K562 (cell line): ENCODE measurements around the gene CLSTN2. TPM values are rescaled to one million over a fixed set of nuclear protein-coding genes. Genes with fewer than 3 reads are reported as not detected.

ENCODE experiments used
- CTCFL ChIP-seq: IDR thresholded peaks from 2 replicates; pipeline ENCODE4 v1.6.1; 2011; ENCODE audit warnings: borderline replicate concordance, low read depth, mild to moderate bottlenecking, moderate library complexity, low read length; ENCODE audit not compliant: insufficient read depth, poor library complexity, severe bottlenecking
- FOXP4 ChIP-seq: sonication (generic); formaldehyde crosslinking; IDR thresholded peaks from 2 replicates; pipeline ENCODE4 v1.8.0; 2022; ENCODE audit warnings: mild to moderate bottlenecking, missing genetic modification reagents, borderline replicate concordance
- PHF8 ChIP-seq: fragments of 200-600 bp; sonication (generic); IDR thresholded peaks from 2 replicates; pipeline ENCODE4 v1.6.1; 2012; ENCODE audit warnings: mixed run types, mild to moderate bottlenecking, inconsistent platforms, low read length, moderate library complexity, borderline replicate concordance
- PTBP1 ChIP-seq: fragments of 200-400 bp; formaldehyde crosslinking; IDR thresholded peaks from 2 replicates; pipeline ENCODE4 v1.6.1; 2017; ENCODE audit warnings: low read depth, low read length
- REST ChIP-seq, 2 experiments: fragments of 450-650 bp; formaldehyde crosslinking in 1 of 2; IDR thresholded peaks; 2 replicates each; pipeline versions ENCODE4 v1.4.0 to v1.6.1; 2014 to 2020; ENCODE audit warnings: mild to moderate bottlenecking in 2 of 2, borderline replicate concordance in 1 of 2, low read depth in 1 of 2
- SMC3 ChIP-seq: conservative IDR thresholded peaks from 2 replicates; pipeline ENCODE4 v1.6.1; 2011; ENCODE audit warnings: low read depth, low read length, improper control_type of control experiment; ENCODE audit not compliant: insufficient read depth
- TFE3 ChIP-seq: fragments of 450-650 bp; formaldehyde crosslinking; IDR thresholded peaks from 2 replicates; pipeline ENCODE4 v1.4.0; 2020; ENCODE audit warnings: mild to moderate bottlenecking, mixed read lengths
- ZHX1 ChIP-seq: fragments of 150-350 bp; conservative IDR thresholded peaks from 2 replicates; pipeline ENCODE4 v1.6.1; 2014; ENCODE audit warnings: low read length
- polyA plus RNA-seq, 8 experiments: library from polyadenylated mRNA; depleted of rRNA in 4 of 8; stranded (reverse) in 5 of 8; unstranded in 3 of 8; fragments of >200 nt; fragmentation: Nextera tagmentation in 2 of 8; fragmentation: Illumina TruSeq in 1 of 8; extraction: Ambion mirVana in 2 of 8; extraction: Trizol in 1 of 8; gene quantifications; 2 replicates each; pipeline versions ENCODE4 v1.2.1 to v1.2.3, GENCODE V29; 2011 to 2014; ENCODE audit warnings: inconsistent platforms in 1 of 8, missing spikeins in 1 of 8
- total RNA-seq, 7 experiments: library from RNA; depleted of rRNA in 6 of 7; stranded (reverse); fragments of >200 nt in 6 of 7; fragmentation: Illumina TruSeq in 2 of 7; extraction: Trizol in 2 of 7; gene quantifications; 2 replicates each; pipeline versions ENCODE4 v1.2.1 to v1.2.3, GENCODE V29; 2011 to 2021; ENCODE audit warnings: low replicate concordance in 1 of 7

The CLSTN2 gene
- total and polyA plus RNA-seq, 9 of the 15 experiments (the other 6 are each of a cell fraction or from before 2014, with no cell fraction given), result 0.02 to 0.04 (median 0.04) TPM; not detected in 6

GRCh38 chr3:140129768-140130284 lies 194.8 kb downstream of the CLSTN2 start (continued):
- no peak for TF ChIP-seq REST (IDR thresholded peaks at IDR 0.05; ENCODE audit: borderline replicate concordance)
- no peak for TF ChIP-seq REST (CRISPR knock-in tag; IDR thresholded peaks at IDR 0.05; ENCODE audit: low read depth)
- TF ChIP-seq ZHX1, result no peak
- no peak for TF ChIP-seq TFE3
- no peak for TF ChIP-seq SMC3
- no peak for TF ChIP-seq PHF8
- no peak for TF ChIP-seq CTCFL
- TF ChIP-seq PTBP1, result no peak
- TF ChIP-seq FOXP4, result no peak
